Liver (tissue), 2 donors: ENCODE measurements around the gene OVCH1.

Experiments
- RAD21 ChIP-seq, 2 donors: IDR thresholded peaks; 2 replicates each; pipeline ENCODE4 v1.6.1; 2016; ENCODE audit warnings: antibody characterized with exemption in 2 of 2, mild to moderate bottlenecking in 2 of 2
- TF ChIP-seq, protein P1 (sequence below): IDR thresholded peaks from 2 replicates; pipeline ENCODE4 v1.6.1; 2016; ENCODE audit warnings: antibody characterized with exemption
- donor health status: healthy.

- TF ChIP-seq, protein P1, sequence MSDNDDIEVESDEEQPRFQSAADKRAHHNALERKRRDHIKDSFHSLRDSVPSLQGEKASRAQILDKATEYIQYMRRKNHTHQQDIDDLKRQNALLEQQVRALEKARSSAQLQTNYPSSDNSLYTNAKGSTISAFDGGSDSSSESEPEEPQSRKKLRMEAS, result no peak
- TF ChIP-seq RAD21 (IDR thresholded peaks at IDR 0.05), result no peak
Observed at GRCh38 chr12:29509503-29509902, 12.0 kb upstream of the OVCH1 start.
